Fibroblast of lung (primary cell): ENCODE measurements around the gene VAC14.

Experiments
- CTCF ChIP-seq, 2 donors: IDR thresholded peaks in 1 of 2; conservative IDR thresholded peaks in 1 of 2; 1 replicate in 1 of 2; 2 replicates in 1 of 2; pipeline ENCODE4 v1.5.1; 2011 to 2012; ENCODE audit warnings: low read length in 2 of 2, control low read depth in 1 of 2, inconsistent platforms in 1 of 2, low read depth in 1 of 2, mild to moderate bottlenecking in 1 of 2
- EZH2 ChIP-seq: IDR thresholded peaks from 2 replicates; pipeline ENCODE4 v1.5.1; 2012; ENCODE audit warnings: low read length, control low read depth, mild to moderate bottlenecking; ENCODE audit errors: missing control alignments

DNA sequence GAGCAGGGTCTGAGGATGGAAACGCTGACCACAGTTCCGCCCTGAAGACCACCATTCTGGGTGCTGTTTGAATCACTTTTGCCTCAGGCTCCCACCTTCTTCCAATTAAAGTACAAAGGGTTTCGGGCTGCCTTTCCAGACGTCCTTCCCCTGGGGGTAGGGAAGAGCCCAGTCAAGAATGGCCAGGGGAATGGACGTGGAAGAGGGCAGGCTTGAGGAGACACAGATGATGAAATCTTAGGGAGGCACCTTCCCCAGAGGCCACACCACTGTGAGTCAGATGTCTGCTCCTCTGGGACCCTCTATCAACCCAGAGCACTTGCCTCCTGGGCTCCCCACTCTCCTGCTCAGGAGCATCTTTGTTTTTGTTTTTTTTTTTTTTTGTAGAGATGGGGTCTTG, 87.6 kb downstream of the VAC14 start:
- TF ChIP-seq CTCF (conservative IDR thresholded peaks at IDR 0.05 in 1 of 2, IDR thresholded peaks at IDR 0.05 in 1 of 2; ENCODE audit: low read depth in 1 of 2, low read length in 2 of 2) (no peak), EZH2 (no peak)
